ENCODE data around the gene EYA3. TPM values are rescaled to one million over a fixed set of nuclear protein-coding genes. Genes with fewer than 3 reads are reported as not detected.
A peak's percentile ranks its signal among the peaks of the same experiment; 100 is the strongest.

Gene EYA3
- total RNA-seq, 1 donor: 21.9 TPM

DNA sequence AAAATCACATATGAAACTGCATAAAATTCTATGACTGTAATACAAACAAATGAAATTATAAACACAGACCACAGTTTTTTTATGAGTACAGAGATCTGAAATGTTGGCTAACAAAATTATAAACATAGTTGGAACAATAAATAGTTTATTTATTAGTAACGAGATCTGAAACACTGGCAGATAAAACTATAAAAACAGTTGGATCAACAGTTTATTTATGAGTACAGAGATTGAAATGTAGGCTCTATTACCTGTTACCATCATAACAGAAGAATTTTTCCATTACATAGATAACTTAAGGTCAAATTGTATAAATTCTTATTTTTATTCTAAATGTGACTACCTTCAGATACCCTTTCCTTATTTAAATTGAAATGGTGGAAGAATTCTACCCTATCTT lies 14.5 kb downstream of the EYA3 start:
- TF ChIP-seq, protein P1, sequence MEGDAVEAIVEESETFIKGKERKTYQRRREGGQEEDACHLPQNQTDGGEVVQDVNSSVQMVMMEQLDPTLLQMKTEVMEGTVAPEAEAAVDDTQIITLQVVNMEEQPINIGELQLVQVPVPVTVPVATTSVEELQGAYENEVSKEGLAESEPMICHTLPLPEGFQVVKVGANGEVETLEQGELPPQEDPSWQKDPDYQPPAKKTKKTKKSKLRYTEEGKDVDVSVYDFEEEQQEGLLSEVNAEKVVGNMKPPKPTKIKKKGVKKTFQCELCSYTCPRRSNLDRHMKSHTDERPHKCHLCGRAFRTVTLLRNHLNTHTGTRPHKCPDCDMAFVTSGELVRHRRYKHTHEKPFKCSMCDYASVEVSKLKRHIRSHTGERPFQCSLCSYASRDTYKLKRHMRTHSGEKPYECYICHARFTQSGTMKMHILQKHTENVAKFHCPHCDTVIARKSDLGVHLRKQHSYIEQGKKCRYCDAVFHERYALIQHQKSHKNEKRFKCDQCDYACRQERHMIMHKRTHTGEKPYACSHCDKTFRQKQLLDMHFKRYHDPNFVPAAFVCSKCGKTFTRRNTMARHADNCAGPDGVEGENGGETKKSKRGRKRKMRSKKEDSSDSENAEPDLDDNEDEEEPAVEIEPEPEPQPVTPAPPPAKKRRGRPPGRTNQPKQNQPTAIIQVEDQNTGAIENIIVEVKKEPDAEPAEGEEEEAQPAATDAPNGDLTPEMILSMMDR (IDR thresholded peaks at IDR 0.05; ENCODE audit: insufficient read depth, low read length): no peak
- DNase-seq (ENCODE audit: low read depth): no peak
- H3K4me3 ChIP-seq (ENCODE audit: low read depth, low read length): no peak overlapping the region

DNA sequence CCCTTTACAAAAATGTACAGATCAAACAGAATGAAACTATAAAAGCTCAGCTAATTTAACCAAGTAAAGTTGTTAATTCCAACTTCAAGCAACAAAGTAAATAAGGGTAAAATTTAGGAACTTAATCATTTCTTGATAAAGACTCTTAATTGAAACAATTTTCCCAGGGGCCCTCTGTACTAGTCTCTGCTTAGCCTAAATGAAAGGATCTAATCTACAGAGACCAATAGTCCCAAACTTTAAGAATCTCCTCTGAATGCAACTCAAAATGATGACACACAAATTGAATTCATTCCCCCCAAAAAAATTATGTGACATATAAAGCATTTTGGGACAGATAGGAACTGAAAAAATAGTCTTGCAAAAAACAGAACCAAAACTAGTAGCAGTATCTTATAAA lies 16.6 kb downstream of the EYA3 start:
- no peak overlapping the region for H3K4me3 ChIP-seq (ENCODE audit: low read depth, low read length)
- no peak for DNase-seq (ENCODE audit: low read depth)
- TF ChIP-seq, protein P1 (IDR thresholded peaks at IDR 0.05; ENCODE audit: insufficient read depth, low read length): no peak

GRCh38 chr1:28070725-28071593 lies 17.5 kb downstream of the EYA3 start:
- no peak overlapping the region for H3K4me3 ChIP-seq (ENCODE audit: low read depth, low read length)
- TF ChIP-seq, protein P1 (IDR thresholded peaks at IDR 0.05; ENCODE audit: insufficient read depth, low read length): no peak
- no peak for DNase-seq (ENCODE audit: low read depth)

DNA sequence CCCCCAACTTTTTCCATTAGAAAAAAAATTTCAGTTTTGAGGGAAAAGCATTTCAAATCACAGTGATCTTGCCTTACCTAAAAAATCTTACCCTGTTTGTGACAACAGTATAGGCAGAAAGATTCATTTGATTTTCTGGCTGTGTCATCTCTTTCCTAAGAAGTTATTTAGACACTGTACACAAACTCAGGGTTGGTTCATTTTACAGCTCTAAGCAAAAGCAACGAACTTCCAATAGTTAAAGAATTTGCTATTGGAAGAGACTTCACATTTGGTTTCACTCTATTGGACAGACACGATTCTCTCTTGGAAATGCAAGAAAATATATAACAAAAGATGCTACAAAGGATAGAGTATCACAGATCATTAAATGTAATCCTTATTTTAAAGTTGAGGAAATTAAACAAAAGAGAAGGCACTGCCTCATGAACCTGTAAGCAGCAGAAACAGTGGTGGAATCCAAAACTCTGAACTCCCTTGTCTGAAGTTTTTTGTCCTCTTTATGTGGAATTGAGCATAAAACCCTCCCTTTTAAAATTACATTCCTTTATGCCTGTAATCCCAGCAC lies 20.8 kb downstream of the EYA3 start:
- no peak overlapping the region for H3K4me3 ChIP-seq (ENCODE audit: low read depth, low read length)
- TF ChIP-seq, protein P1 (IDR thresholded peaks at IDR 0.05; ENCODE audit: insufficient read depth, low read length): no peak

DNA sequence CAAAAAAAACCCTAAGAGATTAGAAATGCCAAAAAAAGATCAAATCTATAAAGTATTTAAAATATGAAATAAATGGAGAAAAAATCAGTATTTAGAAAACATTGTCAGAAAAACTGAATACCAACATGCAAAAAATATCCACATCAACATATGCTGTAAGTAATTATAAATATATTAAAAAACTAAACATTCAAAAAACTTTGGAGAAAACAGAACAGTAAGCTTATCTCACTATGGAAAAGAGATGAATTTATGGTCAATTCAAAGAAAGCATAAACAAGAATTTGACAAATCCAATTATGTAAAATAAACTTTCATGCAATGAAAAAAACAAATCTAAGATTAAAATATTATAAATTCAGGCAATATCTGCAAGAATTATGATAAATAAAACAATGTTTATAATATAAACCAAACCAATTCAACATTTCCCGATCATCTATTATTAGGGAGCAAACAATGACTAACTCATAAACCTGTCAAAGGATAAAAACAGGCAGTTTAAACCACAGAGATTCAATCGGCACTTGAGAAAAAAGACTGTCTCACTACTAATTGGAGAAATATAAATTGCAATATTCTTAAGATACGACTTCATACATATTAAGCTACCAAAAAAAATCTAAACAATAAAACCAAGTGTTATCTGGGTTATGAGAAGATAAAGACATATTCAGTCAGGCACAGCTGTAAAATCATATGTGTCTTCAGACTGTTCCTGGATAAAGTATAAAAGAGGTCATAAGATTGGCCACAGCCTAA lies 21.8 kb downstream of the EYA3 start:
- H3K4me3 ChIP-seq (ENCODE audit: low read depth, low read length): no peak overlapping the region
- TF ChIP-seq, protein P1 (IDR thresholded peaks at IDR 0.05; ENCODE audit: insufficient read depth, low read length): no peak
- no peak for DNase-seq (ENCODE audit: low read depth)

More for the DNA sequence above, 20.8 kb downstream of the EYA3 start:
- peak; percentile 27 for DNase-seq (ENCODE audit: low read depth)

DNA sequence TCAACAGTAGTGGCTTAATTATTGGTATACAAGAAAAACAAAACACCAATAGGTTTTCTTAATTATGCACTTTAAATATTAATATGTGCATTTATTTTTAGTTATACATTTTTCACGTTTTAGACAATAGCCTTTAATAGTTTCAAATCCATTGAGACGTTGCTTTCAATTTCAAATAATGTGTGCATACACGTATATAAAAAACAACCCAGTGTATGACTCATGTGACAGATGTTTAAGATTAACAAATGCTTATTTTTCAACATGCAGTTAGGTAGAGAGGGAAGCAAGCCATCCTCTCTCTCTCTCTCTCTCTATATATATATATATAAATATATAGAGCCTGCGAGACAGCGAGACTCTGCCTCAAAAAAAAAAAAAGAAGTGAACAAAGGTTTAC lies 24.3 kb downstream of the EYA3 start:
- TF ChIP-seq, protein P1 (IDR thresholded peaks at IDR 0.05; ENCODE audit: insufficient read depth, low read length): no peak
- peak; percentile 57 for DNase-seq (ENCODE audit: low read depth)
- H3K4me3 ChIP-seq (ENCODE audit: low read depth, low read length): no peak overlapping the region

Data from fibroblast of the aortic adventitia (primary cell).